Measurements from ENCODE around the gene NCOA7. TPM values are rescaled to one million over a fixed set of nuclear protein-coding genes. Genes with fewer than 3 reads are reported as not detected.

NCOA7 gene
- total and polyA plus RNA-seq, 9 of the 15 experiments (the other 6 are each of a cell fraction or from before 2014, with no cell fraction given): 5.8 to 14.6 (median 9.3) TPM

DNA sequence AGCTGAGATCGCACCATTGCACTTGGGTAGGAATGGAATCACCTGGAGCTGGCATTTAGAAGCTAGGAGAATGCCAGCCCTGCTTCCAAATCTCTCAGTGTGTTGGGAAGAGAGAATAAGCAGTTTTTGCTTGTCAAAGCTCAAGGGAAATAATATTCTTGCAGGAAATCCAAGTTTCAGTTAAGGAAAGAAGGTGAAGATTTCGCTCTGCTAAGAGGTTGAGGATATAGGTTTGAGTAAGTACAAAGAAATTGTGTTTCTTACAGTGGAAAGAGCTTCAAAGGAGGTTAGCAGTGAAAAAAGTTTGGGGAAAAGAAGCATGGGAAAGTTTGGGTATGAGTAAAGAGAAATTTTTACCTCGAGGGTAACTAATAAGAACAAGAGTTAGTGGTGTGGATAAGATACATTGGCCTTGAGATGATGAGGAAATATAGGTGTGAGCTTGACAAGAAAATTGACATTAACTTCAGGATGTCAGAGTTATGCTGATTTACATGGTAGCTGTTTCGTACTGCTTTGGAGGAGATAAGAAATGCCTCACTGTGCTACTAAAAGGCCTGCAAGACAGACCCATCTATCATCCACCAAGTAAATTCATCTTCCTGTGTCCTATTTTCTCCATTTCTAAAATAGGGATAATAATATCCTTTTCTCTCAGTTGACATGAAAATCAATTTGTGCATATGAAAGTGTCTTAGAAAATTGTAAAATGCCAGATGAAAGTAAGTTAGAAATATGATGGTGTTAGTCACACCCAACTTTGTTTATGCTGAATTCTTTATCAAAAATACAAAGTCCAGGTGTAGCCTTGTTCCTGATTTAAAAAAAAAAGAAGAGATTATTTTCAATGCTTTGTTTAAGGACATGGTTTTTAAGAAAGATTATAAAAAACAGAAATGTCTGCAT, 153.0 kb downstream of the NCOA7 start (continued):
- TF ChIP-seq THAP12 (CRISPR knock-in tag; IDR thresholded peaks at IDR 0.05) (no peak), ZSCAN32 (CRISPR knock-in tag; IDR thresholded peaks at IDR 0.05) (no peak), CBFA2T3 (IDR thresholded peaks at IDR 0.05) (peak; percentile 76), ZNF695 (CRISPR knock-in tag; IDR thresholded peaks at IDR 0.05) (no peak), GATAD2A (IDR thresholded peaks at IDR 0.05) (no peak), FOXK2 (conservative IDR thresholded peaks at IDR 0.05 in 1 of 2, IDR thresholded peaks at IDR 0.05 in 1 of 2; ENCODE audit: low read depth in 2 of 2) (peak in 1 of 2 experiments; percentile 22; a peak in 1 of 4 replicates), HSF4 (CRISPR knock-in tag; IDR thresholded peaks at IDR 0.05; ENCODE audit: borderline replicate concordance) (no peak), ZNF3 (CRISPR knock-in tag; IDR thresholded peaks at IDR 0.05) (no peak), BCOR (IDR thresholded peaks at IDR 0.05) (0 out of 2 replicates have a peak, but pooled peaks have one; percentile 7), ETV1 (tag; conservative IDR thresholded peaks at IDR 0.05; ENCODE audit: low read depth) (no peak), ZNF75A (CRISPR knock-in tag; IDR thresholded peaks at IDR 0.05) (no peak), TAF15 (IDR thresholded peaks at IDR 0.05; ENCODE audit: low read depth, low read length) (no peak), CCAR2 (IDR thresholded peaks at IDR 0.05; ENCODE audit: low read depth, low read length) (no peak), ZNF232 (CRISPR knock-in tag; IDR thresholded peaks at IDR 0.05) (no peak), CBFA2T2 (conservative IDR thresholded peaks at IDR 0.05) (peak; percentile 37), KDM4B (IDR thresholded peaks at IDR 0.05; ENCODE audit: borderline replicate concordance in 2 of 2, low read depth in 1 of 2) (no peak), ZNF707 (CRISPR knock-in tag; conservative IDR thresholded peaks at IDR 0.05) (no peak), L3MBTL2 (IDR thresholded peaks at IDR 0.05) (peak; percentile 4; the same call in 1 of the 2 replicates)
- TF ChIP-seq, protein P1, sequence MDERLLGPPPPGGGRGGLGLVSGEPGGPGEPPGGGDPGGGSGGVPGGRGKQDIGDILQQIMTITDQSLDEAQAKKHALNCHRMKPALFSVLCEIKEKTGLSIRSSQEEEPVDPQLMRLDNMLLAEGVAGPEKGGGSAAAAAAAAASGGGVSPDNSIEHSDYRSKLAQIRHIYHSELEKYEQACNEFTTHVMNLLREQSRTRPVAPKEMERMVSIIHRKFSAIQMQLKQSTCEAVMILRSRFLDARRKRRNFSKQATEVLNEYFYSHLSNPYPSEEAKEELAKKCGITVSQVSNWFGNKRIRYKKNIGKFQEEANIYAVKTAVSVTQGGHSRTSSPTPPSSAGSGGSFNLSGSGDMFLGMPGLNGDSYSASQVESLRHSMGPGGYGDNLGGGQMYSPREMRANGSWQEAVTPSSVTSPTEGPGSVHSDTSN (CRISPR knock-in tag; IDR thresholded peaks at IDR 0.05; ENCODE audit: low read depth): no peak
- TF ChIP-seq, protein P1 (tag; conservative IDR thresholded peaks at IDR 0.05; ENCODE audit: low read depth): peak; percentile 97
- TF ChIP-seq, protein P2, sequence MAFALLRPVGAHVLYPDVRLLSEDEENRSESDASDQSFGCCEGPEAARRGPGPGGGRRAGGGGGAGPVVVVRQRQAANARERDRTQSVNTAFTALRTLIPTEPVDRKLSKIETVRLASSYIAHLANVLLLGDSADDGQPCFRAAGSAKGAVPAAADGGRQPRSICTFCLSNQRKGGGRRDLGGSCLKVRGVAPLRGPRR (CRISPR knock-in tag; IDR thresholded peaks at IDR 0.05): no peak
- TF ChIP-seq, protein P3, sequence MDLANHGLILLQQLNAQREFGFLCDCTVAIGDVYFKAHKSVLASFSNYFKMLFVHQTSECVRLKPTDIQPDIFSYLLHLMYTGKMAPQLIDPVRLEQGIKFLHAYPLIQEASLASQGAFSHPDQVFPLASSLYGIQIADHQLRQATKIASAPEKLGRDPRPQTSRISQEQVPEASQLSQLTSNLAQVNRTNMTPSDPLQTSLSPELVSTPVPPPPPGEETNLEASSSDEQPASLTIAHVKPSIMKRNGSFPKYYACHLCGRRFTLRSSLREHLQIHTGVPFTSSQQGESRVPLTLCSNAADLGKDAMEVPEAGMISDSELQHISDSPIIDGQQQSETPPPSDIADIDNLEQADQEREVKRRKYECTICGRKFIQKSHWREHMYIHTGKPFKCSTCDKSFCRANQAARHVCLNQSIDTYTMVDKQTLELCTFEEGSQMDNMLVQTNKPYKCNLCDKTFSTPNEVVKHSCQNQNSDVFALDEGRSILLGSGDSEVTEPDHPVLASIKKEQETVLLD (IDR thresholded peaks at IDR 0.05): no peak
